HepG2 (cell line): ENCODE measurements around the gene EMILIN3. TPM values are rescaled to one million over a fixed set of nuclear protein-coding genes. Genes with fewer than 3 reads are reported as not detected.

Experiments
- ARID4A ChIP-seq: sonication (generic); formaldehyde crosslinking; IDR thresholded peaks from 2 replicates; pipeline ENCODE4 v1.5.0; 2020; ENCODE audit warnings: mild to moderate bottlenecking, missing genetic modification reagents, borderline replicate concordance
- BCL6 ChIP-seq: IDR thresholded peaks from 2 replicates; pipeline ENCODE4 v1.6.1; 2016; ENCODE audit warnings: missing genetic modification reagents, missing compliant biosample characterization
- CBX1 ChIP-seq: IDR thresholded peaks from one replicate; pipeline ENCODE4 v1.6.1; 2016; ENCODE audit warnings: antibody characterized with exemption, low read depth
- CBX5 ChIP-seq: sonication (generic); formaldehyde crosslinking; IDR thresholded peaks from 2 replicates; pipeline ENCODE4 v1.4.0; 2020; ENCODE audit warnings: missing genetic modification reagents, borderline replicate concordance
- CREM ChIP-seq, 2 experiments: sonication (generic) in 1 of 2; formaldehyde crosslinking in 1 of 2; IDR thresholded peaks; 2 replicates each; pipeline versions ENCODE4 v1.4.0 to v1.6.1; 2016 to 2020; ENCODE audit warnings: antibody characterized with exemption in 1 of 2, mild to moderate bottlenecking in 1 of 2, missing genetic modification reagents in 1 of 2
- DRAP1 ChIP-seq: IDR thresholded peaks from 2 replicates; pipeline ENCODE4 v1.6.1; 2016; ENCODE audit warnings: missing genetic modification reagents, missing compliant biosample characterization
- ETV5 ChIP-seq: IDR thresholded peaks from 2 replicates; pipeline ENCODE4 v1.6.1; 2018; ENCODE audit warnings: missing biosample characterization, missing genetic modification reagents, inconsistent platforms, borderline replicate concordance
- HNF4G ChIP-seq, 2 experiments: sonication (generic) in 1 of 2; formaldehyde crosslinking in 1 of 2; IDR thresholded peaks; 2 replicates each; pipeline versions ENCODE4 v1.4.0 to v1.6.1; 2011 to 2020; ENCODE audit warnings: borderline replicate concordance in 2 of 2, low read depth in 2 of 2, mild to moderate bottlenecking in 2 of 2, low read length in 1 of 2, missing genetic modification reagents in 1 of 2, moderate library complexity in 1 of 2
- KMT2A ChIP-seq: sonication (generic); formaldehyde crosslinking; IDR thresholded peaks from 2 replicates; pipeline ENCODE4 v1.4.0; 2020; ENCODE audit warnings: missing genetic modification reagents
- ZBTB26 ChIP-seq: IDR thresholded peaks from 2 replicates; pipeline ENCODE4 v1.6.1; 2016; ENCODE audit warnings: missing compliant biosample characterization, missing genetic modification reagents, borderline replicate concordance
- ZFP37 ChIP-seq: sonication (generic); formaldehyde crosslinking; IDR thresholded peaks from 2 replicates; pipeline ENCODE4 v1.4.0; 2020; ENCODE audit warnings: missing genetic modification reagents, borderline replicate concordance
- ZFY ChIP-seq: sonication (generic); formaldehyde crosslinking; IDR thresholded peaks from 2 replicates; pipeline ENCODE4 v1.4.0; 2020; ENCODE audit warnings: missing genetic modification reagents
- ZNF276 ChIP-seq: sonication (generic); formaldehyde crosslinking; IDR thresholded peaks from 2 replicates; pipeline ENCODE4 v1.4.0; 2020; ENCODE audit warnings: mild to moderate bottlenecking, low read depth, missing genetic modification reagents
- ZNF33B ChIP-seq: sonication (generic); formaldehyde crosslinking; IDR thresholded peaks from 2 replicates; pipeline ENCODE4 v1.5.1; 2020; ENCODE audit warnings: mild to moderate bottlenecking, missing genetic modification reagents
- ZNF614 ChIP-seq: IDR thresholded peaks from 2 replicates; pipeline ENCODE4 v1.6.1; 2018; ENCODE audit warnings: missing biosample characterization, missing genetic modification reagents, inconsistent platforms, borderline replicate concordance
- ZNF772 ChIP-seq: sonication (generic); formaldehyde crosslinking; IDR thresholded peaks from 2 replicates; pipeline ENCODE4 v1.5.0; 2020; ENCODE audit warnings: mild to moderate bottlenecking, missing genetic modification reagents
- ZSCAN21 ChIP-seq: sonication (generic); formaldehyde crosslinking; IDR thresholded peaks from 2 replicates; pipeline ENCODE4 v1.8.0; 2022; ENCODE audit warnings: mild to moderate bottlenecking, missing genetic modification reagents, moderate library complexity, borderline replicate concordance
- polyA plus RNA-seq, 8 experiments: library from polyadenylated mRNA; depleted of rRNA in 3 of 8; stranded (reverse) in 7 of 8; unstranded in 1 of 8; fragments of >200 nt; fragmentation: Illumina TruSeq in 4 of 8; extraction: Trizol in 4 of 8; gene quantifications; 2 replicates each; pipeline versions ENCODE4 v1.2.1 to v1.2.3, GENCODE V29; 2011 to 2016; ENCODE audit warnings: low read depth in 4 of 8, missing spikeins in 1 of 8, mixed read lengths in 1 of 8; ENCODE audit not compliant: insufficient read depth in 1 of 8
- total RNA-seq, 5 experiments: library from RNA; depleted of rRNA; stranded (reverse); fragments of >200 nt; fragmentation: Illumina TruSeq; extraction: Trizol; gene quantifications; 2 replicates each; pipeline ENCODE4 v1.2.3, GENCODE V29; 2016; ENCODE audit warnings: low read depth in 1 of 5

EMILIN3 gene
- total and polyA plus RNA-seq, 2 of the 13 experiments (the other 11 are each of a cell fraction or from before 2014, with no cell fraction given) = 0.25 to 0.29 TPM

GRCh38 chr20:41395667-41396664 is 29.3 kb upstream of the EMILIN3 start (continued):
- TF ChIP-seq ZBTB26 = 0 out of 2 replicates have a peak, but pooled peaks have one; percentile 18
- 0 out of 2 replicates have a peak, but pooled peaks have one; percentile 46 for TF ChIP-seq CREM (IDR thresholded peaks at IDR 0.05)
- no peak; the same call in 1 of the 2 replicates for TF ChIP-seq CREM (CRISPR knock-in tag; IDR thresholded peaks at IDR 0.05)
- TF ChIP-seq ZSCAN21 = peak; percentile 38; the same call in 1 of the 2 replicates
- TF ChIP-seq HNF4G (IDR thresholded peaks at IDR 0.05; ENCODE audit: borderline replicate concordance, low read depth, low read length) = no peak
- peak; percentile 25; the same call in 1 of the 2 replicates for TF ChIP-seq HNF4G (CRISPR knock-in tag; IDR thresholded peaks at IDR 0.05; ENCODE audit: borderline replicate concordance, low read depth)
- 0 out of 2 replicates have a peak, but pooled peaks have one; percentile 31 for TF ChIP-seq DRAP1
- peak; percentile 49; the same call in 1 of the 2 replicates for TF ChIP-seq ZNF772
- TF ChIP-seq ZFY (CRISPR knock-in tag) = peak; percentile 60; the same call in 1 of the 2 replicates
- TF ChIP-seq ZNF33B = no peak
- no peak for TF ChIP-seq BCL6 (CRISPR knock-in tag)
- no peak for TF ChIP-seq ETV5 (CRISPR knock-in tag)
- TF ChIP-seq ZNF276 (CRISPR knock-in tag) = 0 out of 2 replicates have a peak, but pooled peaks have one; percentile 45
- TF ChIP-seq CBX5 (CRISPR knock-in tag) = 0 out of 2 replicates have a peak, but pooled peaks have one; percentile 33
- TF ChIP-seq ARID4A = peak; percentile 35; the same call in 1 of the 2 replicates
- TF ChIP-seq ZFP37 (CRISPR knock-in tag) = no peak
- TF ChIP-seq KMT2A (CRISPR knock-in tag) = 0 out of 2 replicates have a peak, but pooled peaks have one; percentile 28
- no peak for TF ChIP-seq CBX1
- TF ChIP-seq ZNF614 (CRISPR knock-in tag) = peak; percentile 59; the same call in 1 of the 2 replicates
